CD4-positive, alpha-beta T cell treated with Interleukin-4 for 1 hour (primary cell): Measurements from ENCODE around the gene RRP1.

Source experiments
- DNase-seq, 2 donors: peaks; one replicate each; pipeline ENCODE4 v3.0.0-alpha.2; 2020 to 2022

RRP1 gene, protein sequence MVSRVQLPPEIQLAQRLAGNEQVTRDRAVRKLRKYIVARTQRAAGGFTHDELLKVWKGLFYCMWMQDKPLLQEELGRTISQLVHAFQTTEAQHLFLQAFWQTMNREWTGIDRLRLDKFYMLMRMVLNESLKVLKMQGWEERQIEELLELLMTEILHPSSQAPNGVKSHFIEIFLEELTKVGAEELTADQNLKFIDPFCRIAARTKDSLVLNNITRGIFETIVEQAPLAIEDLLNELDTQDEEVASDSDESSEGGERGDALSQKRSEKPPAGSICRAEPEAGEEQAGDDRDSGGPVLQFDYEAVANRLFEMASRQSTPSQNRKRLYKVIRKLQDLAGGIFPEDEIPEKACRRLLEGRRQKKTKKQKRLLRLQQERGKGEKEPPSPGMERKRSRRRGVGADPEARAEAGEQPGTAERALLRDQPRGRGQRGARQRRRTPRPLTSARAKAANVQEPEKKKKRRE

DNA sequence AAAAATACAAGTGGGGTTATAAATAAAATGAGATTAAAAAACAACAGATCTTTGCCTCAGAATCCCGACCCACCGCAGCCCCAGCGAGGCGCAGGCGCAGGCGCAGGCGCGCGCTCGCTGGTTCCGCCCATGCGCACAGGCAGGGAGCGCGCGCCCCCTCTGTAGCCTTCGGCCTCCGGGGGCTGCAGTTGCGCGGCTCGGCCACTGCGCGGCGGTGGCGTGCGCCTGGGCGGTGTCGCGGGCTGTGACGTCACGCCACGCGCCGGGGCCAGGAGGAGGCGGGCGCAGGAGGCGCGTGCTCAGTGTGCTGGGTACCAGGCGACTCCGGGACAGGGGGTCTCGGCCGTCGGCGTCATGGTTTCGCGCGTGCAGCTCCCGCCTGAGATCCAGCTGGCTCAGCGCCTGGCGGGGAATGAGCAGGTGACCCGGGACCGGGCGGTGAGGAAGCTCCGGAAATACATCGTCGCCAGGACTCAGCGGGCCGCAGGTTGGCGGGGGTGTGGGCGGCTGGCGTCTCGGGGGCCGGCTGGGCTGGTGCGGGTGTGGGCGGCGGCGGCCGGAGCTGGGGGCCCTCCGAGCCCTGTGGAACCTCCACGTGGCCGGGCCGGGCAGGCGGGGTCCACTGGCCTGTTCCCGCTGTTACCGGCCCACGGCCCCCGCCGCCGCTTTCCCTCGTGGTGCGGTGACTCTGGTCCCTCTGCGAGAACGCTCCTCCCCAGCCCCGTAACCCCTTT, at the start of gene RRP1:
RRP1 (plus strand) TSS at position 302 of the 734 bp plus-strand sequence; CDS start at position 355, 53 bp downstream.
- peak; percentile 92 to 94 for DNase-seq

DNA sequence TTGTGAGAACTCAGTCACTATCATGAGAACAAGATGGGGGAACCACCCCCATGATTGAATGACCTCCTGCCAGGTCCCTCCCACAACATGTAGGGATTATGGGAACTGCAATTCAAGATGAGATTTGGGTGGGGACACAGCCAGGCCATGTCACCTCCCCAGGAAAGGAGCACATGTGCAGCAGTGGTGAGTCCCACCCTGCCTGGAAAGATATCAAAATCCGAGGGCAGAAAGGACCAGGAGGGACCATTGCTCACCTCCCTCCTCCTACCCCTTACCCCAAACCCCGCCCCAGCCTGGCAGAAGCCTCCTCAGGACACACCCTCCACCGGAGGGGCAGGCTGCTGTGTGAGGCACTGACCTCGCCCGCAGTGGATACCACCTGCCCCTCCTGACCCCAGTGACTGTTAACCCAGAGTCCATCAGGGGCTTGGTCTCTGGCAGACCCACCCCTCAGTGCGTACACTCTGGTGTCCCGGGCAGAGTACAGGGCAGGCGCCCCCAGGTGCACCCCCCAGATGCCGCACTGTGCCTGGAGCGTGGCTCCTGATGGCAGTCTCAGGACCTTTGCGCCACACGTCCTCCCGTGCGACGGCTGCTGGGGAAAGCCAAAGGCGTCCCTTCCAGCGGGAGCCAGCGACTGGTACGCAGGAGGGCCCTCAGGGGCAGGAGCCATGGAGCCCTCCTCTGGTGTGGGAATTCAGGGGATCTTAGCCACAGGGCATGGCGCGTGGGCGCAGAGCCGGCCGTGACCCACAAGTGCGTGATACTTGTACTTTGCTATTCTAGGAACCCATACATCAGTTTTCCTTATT, 49.5 kb upstream of the RRP1 start:
- DNase-seq: no peak

DNA sequence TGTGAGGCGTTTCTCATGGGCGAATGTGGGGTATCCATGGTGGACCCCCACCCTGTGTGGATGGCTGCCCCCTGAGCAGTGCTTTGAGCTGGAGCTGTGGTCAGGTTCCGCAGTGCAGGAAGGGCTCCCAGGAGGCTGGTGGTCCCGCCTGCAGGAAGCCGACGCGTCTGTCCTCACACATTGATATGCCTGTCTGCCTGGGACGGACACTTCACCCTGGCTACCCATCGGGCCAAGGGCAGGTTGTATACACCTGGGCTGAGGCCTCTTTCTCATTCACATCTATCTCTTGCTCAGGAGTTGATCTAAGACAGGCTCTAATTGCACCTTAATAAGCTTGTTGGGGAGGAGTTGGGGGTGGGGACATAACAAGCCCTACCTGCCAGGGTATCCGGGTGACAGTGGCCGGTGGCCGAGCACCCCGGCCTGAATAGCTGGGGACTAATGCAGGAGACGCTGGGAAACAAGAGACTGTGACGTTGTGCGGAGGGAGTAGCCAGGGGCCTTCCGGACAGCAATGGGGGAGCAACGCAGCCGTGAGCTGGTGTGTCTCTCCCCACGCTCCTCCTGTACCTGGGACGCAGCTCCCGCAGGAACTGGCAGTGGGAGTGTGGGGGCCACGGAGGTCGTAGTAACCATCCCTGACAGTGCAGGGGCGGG, 48.8 kb upstream of the RRP1 start:
- no peak for DNase-seq

DNA sequence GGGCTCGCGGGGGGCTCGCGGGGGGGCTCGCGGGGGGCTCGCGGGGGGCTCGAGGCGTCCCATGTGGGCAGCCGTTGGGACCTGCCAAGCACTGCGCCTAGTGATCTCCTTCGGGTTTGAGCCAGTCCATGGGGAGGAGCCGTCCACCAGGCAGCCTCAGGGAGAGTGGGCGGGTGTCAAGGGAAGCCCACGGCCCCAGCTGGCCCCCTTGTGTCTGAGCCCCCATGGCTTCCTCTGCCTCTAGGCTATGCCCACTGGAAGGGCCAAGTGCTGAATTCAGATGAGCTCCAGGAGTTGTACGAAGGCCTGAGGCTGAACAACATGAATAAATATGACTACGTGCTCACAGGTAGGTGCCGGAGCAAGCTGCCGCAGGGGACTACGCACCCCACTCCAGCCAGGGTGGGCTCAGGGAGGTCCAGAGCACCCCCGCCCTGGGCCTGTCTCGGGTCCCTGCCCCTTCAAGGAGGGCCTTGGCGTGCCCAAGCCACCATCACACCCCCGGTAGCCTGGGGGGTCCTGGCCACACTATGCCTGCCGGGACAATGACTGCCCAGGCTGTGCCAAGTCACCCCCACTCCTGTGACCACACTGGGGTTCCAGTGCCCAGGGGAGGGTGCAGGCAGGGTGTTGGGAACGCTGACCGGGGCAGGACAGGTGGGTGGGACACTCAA, 47.8 kb upstream of the RRP1 start:
- DNase-seq: no peak

DNA sequence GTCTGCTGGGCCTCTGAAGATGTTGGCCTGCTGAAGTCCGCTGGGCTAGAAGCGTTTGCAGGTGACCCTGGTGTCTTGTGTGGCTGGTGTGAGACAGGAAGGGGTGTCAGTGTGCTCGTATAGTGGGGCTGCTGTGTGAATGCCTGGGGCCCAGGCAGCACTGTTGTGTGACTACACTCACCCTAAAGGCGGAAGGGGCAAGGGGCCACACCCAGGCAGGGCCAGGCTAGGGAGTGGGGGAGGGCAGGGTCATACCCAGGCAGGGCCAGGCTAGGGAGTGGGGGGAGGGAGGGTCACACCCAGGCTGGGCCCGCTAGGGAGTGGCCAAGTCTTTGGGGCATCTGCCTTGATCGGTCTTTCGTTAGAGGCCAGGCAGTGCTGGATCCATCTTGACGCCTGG, 45.4 kb upstream of the RRP1 start:
- DNase-seq: no peak

DNA sequence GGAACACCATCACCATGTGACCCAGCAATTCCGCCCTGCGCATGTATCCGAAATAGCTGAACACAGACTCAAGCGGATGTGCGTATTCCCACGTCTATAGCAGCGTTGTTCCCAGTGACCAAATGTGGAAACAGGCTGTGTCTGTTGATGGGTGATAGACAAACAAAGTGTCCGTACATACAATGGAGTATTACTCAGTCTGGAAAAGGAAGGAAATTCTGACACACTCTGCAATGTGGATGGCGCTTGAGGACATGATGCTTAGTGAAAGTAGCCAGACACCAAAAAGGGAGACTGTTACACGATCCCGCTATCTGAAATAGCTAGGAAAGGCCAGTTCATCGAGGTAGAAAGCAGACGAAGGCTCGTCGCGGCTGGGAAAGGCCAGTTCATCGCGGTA, 44.7 kb upstream of the RRP1 start:
- no peak for DNase-seq

DNA sequence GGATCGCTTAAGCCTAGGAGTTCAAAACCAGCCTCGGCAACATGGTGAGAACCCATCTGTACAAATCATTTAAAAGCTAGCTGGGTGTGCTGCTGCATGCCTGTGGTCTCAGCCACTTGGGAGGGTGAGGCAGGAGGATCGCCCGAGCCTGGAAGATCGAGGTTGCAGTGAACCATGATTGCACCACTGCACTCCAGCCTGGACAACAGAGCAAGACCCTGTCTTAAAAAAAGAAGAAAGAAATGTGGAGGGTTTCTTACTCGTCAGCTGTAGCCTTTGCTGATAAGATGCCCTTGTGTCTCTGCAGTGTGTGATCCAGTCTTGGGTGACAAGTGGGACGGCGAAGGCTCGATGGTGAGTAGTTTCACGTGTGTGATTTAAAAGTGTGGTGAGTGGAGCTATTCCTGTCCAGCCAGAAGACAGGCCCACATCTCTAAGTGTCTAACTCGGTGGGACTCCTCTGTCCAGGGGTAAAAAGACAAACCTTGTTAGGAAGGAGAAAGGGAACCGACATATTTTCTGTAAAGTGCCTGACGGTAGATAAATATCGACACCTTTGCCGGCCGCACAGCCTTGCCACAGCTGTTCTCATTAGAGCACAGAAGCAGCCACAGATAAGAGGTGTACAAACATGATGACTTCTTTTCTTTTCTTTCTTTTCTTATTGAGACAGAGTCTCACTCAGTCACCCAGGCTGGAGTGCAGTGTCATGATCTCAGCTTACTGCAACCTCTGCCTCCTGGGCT, 43.4 kb upstream of the RRP1 start:
- no peak for DNase-seq

DNA sequence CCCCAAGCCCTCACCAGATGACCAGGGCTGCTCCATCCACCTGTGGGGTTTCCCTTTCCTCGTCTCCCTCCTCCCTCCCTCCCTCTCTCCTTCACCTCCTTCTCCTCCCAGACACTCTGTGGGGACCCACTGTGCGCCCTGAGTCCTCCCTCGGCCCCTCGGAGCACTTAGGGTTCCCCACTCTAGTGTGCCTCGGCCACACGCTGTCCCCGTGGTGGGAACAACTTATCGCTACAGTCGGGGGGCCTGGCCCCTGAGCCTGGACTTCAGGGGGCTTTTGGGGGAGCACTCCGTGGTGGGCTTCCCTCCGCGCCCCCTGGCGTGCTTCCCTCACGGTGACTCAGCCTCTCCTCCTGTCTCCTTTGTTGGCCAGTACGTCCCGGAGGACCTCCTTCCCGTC, 40.8 kb upstream of the RRP1 start:
- DNase-seq: no peak

DNA sequence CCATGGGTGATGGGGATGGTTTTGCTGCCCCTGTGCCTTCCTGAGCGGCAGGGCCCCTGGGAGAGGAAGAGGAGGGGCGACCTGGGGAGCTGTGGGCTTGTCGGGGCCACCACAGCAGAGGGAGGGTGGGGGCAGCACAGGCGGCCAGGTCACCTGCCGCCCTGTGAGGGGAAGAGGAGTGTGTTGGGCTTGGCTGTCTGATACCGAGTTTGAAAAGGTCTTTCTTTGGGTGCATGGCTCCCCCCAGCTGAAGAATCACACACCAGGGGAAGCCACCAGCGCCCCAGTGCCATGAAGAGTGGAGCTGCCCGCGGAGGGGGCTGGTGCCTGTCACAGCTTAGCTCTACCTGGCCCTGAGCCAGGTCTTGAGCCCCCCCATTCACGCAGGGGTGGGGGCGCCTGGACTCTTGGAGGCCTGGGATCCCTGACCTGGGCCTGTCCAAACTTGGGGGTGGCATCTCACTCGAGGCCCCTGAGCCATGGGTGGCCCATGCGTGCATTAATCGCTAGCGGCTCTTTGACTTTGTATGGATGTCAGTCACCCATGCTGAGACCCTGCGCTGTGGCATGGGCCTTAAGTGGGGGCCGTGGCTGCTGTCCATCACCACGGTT, 39.6 kb upstream of the RRP1 start:
- no peak for DNase-seq

DNA sequence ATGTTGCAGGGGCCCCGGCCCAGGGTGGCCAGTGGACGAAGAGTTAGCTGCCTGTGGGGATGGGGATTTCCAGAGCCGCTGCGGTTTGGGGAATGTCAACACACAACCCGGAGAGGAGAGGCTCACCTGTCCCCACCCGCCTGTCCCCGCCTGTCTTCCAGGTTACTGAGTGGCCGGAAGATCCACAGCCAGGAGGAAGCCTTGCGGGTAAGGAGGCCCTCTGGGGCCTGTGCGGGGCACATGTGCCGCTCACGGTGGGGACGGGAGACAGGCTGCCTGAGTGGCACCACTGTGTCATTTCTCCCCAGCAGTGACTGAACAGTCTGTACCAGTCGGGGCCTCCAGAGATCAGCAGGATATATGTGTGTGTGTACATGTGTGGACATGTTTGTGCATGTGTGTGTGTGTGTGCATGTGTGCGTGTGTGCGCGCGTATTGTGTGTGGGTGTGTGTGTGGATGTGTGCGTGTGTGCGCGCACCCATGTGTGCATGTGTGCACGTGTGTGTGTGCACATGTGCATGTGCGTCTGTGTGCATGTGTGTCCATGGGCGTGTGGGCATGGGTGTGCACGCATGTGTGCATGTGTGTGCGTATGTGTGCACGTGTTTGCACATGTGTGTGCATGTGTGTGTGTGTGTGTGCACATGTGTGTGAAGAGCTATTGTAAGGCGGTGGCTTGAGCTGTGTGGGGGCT, 38.9 kb upstream of the RRP1 start:
- DNase-seq: no peak

DNA sequence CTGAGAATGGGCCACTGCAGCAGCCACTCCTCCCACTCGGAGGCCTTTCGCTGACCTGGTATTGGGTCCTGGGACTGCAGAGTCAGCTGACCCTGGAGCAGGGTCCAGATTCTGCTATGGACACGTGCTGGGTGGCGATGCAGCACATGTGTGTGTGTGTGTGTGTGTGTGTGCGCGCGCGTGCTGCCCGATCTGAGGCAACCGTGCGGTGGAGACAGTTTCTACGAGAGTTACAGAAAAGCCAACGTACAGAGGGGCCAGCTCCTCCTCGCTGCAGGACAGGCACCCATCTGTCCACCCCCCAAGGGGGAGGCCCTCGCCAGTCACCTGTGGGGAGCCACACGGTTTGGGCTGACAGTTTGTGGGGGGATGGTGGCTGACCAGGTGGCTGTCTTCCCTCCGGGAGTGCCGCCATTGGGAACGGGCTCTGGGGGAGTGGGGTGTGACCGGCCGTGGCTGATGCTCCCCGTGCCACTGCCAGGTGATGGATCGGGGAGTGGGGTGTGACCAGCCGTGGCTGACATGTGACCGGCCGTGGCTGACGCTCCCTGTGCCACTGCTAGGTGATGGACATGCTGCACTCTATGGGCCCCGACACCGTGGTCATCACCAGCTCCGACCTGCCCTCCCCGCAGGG, 37.3 kb upstream of the RRP1 start:
- DNase-seq: no peak

DNA sequence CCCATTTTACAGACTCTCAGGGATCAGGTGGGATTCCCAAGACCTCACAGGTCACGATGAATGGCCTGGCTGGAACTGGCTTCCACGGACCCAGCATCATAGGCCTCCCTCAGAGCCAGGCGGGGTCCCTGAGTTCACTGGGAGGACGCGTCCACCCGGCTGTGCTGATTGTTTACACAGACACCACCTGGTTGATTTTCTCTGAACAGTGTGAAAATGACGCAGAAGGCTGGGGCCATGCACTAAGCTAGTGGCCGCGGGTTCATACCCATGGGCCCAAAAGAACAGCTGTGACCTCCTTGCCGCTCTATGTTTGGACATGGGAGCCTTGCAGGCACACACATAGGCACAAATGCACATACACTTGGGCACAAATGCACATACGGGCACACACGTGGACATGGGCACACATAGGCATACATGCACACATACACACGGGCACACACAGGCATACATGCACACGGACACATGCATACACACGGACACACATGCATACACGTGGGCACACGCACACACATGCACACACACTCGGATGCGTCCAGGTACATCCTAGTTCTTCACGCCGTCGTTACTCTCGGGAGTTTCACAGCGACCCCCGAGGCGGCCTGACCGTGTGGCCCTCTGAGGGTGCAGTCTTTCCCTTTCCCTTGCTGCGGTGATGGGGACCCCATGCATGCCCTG, 36.5 kb upstream of the RRP1 start:
- no peak for DNase-seq

DNA sequence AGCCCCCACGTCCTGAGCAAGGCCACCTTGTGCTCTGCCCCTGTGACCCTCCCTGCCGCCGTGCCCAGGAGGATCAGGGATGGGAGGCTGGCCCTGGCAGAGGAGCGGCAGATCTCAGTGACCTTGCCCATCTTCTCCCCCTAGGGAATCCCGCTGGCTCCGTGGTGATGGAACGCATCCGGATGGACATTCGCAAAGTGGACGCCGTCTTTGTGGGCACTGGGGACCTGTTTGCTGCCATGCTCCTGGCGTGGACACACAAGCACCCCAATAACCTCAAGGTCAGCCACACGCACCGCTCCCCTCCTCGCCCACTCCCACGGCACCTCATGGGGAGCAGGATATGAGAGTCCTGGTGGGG, 36.0 kb upstream of the RRP1 start:
- no peak for DNase-seq

DNA sequence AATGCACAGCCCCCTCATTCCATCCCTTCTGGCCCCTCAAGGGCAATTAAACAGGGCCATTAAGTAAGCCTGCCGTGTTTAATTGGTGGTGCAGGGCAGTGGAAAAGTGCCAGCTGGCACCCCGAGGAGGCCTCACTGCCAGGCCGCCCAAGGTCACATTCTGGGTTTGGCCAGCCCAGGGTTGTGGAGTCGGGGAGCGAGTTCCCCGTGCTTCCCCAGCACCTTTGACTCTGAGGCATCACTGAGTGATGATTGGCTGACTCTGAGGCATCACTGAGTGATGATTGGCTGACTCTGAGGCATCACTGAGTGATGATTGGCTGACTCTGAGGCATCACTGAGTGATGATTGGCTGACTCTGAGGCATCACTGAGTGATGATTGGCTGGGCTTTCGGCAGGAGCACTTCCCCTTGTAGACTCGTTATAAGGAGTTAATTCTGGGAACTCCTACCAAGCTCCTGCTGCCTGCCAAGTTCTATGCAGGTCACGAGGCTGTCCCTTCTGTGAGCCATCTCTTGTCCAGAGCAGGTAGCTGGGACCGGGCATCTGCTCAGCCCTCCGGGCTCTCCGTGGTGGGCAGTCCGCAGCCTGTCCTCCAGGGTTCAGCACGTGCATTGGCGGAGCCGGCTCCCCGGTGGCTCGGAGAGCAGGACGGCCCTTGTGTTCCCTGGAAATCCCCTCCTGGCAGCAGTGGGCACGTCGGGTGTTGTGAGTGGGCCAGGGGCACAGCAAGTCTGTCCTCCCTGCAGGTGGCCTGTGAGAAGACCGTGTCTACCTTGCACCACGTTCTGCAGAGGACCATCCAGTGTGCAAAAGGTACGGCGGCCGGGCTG, 34.2 kb upstream of the RRP1 start:
- DNase-seq: no peak

DNA sequence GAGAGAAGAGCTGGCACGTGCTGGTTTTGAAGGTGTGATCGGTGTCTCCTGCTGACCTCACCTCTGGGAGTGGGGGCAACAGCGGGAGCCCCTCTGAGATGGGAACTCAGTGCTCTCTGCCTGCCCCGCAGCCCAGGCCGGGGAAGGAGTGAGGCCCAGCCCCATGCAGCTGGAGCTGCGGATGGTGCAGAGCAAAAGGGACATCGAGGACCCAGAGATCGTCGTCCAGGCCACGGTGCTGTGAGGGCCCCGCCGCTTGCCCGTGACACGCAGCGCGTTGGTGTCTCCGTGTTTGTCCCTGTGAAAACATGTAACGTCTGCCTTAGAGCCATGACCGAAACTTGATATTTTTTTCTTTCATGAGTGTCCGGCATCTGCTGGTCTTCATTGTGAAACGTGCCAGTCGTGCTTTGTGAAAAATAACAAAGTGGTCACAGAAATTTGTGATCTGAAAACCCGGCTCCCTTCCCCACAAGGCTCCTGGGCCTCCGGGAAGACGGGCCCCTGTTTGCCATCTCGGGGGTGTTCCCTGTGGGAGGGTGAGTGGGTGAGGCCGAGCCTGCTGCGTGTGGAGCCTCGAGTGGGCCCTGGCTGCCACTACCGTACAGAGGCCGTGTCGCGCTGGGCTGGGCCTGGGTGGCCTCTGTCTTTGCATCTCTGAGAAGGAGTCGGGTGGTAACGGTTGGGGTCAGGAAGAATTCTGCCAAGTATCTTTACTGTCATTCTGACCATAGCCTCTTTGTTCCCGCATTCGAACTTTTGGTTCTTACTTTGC, 33.4 kb upstream of the RRP1 start:
- no peak for DNase-seq

DNA sequence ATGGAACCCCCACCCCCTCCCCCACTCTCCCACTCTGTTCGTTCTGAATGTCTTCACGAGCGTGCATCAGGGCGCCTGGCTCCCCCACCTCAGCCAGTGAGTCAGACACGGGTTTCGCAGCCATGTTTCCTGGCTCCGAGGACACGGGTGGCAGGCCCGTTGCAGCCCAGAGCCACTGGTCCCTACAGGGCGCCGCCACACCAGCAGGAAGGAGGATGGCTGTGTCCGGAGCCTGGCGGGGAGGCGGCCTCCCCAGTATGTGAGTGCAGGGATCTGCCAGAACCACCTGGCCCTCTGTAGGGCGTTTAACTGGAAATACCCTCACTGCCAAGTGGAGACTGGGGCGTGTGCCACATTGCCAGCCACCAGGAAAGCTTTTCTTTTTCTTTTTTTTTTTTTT, 31.8 kb upstream of the RRP1 start:
- DNase-seq: no peak

DNA sequence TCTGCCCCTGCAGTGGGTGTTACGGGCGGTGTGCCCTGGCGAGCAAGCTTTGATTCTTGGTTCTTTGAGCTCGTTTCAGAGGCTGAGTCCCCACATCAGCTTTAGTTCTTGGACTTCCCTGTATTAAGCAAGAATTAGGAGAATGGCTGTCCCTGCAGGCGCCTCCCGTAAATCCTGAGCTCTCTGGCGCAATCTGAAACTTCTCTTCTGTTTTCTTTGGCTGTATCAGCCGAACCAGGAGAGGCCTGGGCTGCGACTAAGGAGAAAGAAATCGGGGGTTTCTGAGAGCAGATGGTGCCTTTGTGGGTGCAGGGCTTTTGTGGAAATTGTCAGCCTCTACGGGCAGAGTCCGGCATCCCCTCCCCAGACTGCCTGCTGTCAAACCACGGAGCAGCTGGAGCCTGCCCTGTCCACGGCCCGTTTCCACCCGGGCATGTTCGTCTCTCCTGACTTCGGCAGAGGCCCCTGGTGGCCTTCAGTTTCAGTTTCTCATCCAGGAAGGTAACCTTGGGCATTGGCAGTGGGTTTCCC, 31.2 kb upstream of the RRP1 start:
- no peak for DNase-seq
